Measurements from ENCODE around the gene PLAAT4.

The PLAAT4 gene

DNA sequence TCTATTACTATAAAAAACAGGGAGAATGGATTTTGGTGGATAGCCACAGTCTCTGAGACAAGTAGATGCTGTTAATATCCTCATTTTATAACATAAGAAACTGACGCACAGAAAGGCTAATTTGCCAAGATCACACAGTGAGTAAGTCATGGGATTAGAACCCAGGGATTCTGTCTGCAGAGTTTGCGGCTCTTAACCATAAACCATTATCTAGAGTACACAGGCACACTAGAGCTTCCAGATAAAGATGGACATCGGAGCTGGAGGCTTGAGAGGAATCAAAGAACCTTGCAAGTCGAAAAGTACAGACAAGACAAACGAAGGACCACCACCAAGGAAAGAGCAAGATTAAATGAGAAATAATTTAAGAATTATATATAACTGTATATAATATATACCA is 19.5 kb upstream of the PLAAT4 start:
- Histone ChIP-seq H3K9ac (no peak overlapping the region), H3K36me3 (ENCODE audit: insufficient read depth) (no peaks in the 10 kb centered on the region), H3K4me2 (no peak overlapping the region), H3K27me3 (ENCODE audit: insufficient read depth, low read depth) (no peaks in the 10 kb centered on the region), H3K4me1 (ENCODE audit: low read depth, poor library complexity, severe bottlenecking) (peaks cover 35% of the 10 kb centered on the region), H3K4me3 (IDR thresholded peaks at IDR 0.05; ENCODE audit: insufficient read depth, low read depth, low read length) (no peak overlapping the region), H3K79me2 (ENCODE audit: insufficient read depth, low read depth) (no peaks in the 10 kb centered on the region), H2AFZ (ENCODE audit: low read depth) (no peak overlapping the region), H3K27ac (no peak overlapping the region), H4K20me1 (ENCODE audit: insufficient read depth) (no peaks in the 10 kb centered on the region)
- TF ChIP-seq, protein P1, sequence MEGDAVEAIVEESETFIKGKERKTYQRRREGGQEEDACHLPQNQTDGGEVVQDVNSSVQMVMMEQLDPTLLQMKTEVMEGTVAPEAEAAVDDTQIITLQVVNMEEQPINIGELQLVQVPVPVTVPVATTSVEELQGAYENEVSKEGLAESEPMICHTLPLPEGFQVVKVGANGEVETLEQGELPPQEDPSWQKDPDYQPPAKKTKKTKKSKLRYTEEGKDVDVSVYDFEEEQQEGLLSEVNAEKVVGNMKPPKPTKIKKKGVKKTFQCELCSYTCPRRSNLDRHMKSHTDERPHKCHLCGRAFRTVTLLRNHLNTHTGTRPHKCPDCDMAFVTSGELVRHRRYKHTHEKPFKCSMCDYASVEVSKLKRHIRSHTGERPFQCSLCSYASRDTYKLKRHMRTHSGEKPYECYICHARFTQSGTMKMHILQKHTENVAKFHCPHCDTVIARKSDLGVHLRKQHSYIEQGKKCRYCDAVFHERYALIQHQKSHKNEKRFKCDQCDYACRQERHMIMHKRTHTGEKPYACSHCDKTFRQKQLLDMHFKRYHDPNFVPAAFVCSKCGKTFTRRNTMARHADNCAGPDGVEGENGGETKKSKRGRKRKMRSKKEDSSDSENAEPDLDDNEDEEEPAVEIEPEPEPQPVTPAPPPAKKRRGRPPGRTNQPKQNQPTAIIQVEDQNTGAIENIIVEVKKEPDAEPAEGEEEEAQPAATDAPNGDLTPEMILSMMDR (conservative IDR thresholded peaks at IDR 0.05; ENCODE audit: low read depth, low read length) = no peak

DNA sequence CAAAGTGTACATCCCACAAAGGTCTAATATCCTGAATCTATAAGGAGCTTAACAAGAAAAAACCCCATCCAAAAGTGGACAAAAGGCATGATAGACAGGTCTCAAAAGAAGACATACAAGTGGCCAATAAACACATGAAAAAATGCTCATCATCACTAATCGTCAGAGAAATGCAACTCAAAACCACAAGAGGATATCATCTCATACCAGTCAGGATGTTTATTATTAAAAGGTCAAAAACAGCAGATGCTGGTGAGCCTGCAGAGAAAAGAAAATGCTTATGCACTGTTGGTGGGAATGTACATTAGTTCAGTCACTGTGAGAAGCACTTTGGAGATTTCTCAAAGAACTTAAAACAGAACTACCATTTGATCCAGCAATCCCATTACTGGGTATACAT is 18.1 kb upstream of the PLAAT4 start:
- H2AFZ ChIP-seq (ENCODE audit: low read depth) = no peak overlapping the region

DNA sequence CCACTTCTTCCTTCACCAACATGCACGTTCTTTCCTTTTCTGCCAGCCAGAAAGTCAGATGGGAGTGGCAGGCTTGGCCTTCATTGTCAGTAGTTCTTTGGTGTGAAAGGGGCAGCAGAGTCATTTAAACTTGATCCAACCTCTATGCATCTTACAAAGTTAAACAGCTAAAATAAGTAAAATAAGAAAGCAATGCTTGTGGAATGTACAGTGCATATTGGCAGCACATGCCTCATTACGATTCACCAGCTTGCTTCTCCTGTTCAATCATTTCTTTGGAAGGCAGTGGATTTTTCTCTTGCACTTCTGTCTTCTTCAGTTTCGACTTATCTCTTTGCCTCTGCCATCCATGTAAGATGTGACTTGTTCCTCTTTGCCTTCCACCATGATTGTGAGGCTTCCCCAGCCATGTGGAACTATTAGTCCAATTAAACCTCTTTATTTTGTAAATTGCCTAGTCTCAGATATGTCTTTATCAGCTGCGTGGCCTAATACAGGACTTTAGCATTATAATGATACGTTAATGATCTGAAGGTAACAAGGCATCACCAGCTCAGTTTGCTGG is 15.9 kb upstream of the PLAAT4 start:
- Histone ChIP-seq H3K27me3 (ENCODE audit: insufficient read depth, low read depth) (no peaks in the 10 kb centered on the region), H3K4me3 (IDR thresholded peaks at IDR 0.05; ENCODE audit: insufficient read depth, low read depth, low read length) (no peak overlapping the region), H4K20me1 (ENCODE audit: insufficient read depth) (no peaks in the 10 kb centered on the region), H3K36me3 (ENCODE audit: insufficient read depth) (no peaks in the 10 kb centered on the region), H3K4me1 (ENCODE audit: low read depth, poor library complexity, severe bottlenecking) (peaks cover 37% of the 10 kb centered on the region), H3K79me2 (ENCODE audit: insufficient read depth, low read depth) (no peaks in the 10 kb centered on the region), H2AFZ (ENCODE audit: low read depth) (no peak overlapping the region), H3K4me2 (no peak overlapping the region), H3K9ac (no peak overlapping the region), H3K27ac (no peak overlapping the region)
- TF ChIP-seq, protein P1 (conservative IDR thresholded peaks at IDR 0.05; ENCODE audit: low read depth, low read length) = no peak

More for the DNA sequence above, 18.1 kb upstream of the PLAAT4 start:
- TF ChIP-seq, protein P1 (conservative IDR thresholded peaks at IDR 0.05; ENCODE audit: low read depth, low read length) = no peak
- peak overlapping the region; percentile 33; the same call in 1 of the 2 replicates for H3K27ac ChIP-seq
- peak overlapping the region; percentile 14 for H3K4me2 ChIP-seq
- no peaks in the 10 kb centered on the region for H3K79me2 ChIP-seq (ENCODE audit: insufficient read depth, low read depth)
- no peak overlapping the region for H3K4me3 ChIP-seq (IDR thresholded peaks at IDR 0.05; ENCODE audit: insufficient read depth, low read depth, low read length)
- H3K27me3 ChIP-seq (ENCODE audit: insufficient read depth, low read depth) = no peaks in the 10 kb centered on the region
- H4K20me1 ChIP-seq (ENCODE audit: insufficient read depth) = no peaks in the 10 kb centered on the region
- H3K9ac ChIP-seq = no peak overlapping the region
- H3K4me1 ChIP-seq (ENCODE audit: low read depth, poor library complexity, severe bottlenecking) = peaks cover 37% of the 10 kb centered on the region
- no peaks in the 10 kb centered on the region for H3K36me3 ChIP-seq (ENCODE audit: insufficient read depth)

DNA sequence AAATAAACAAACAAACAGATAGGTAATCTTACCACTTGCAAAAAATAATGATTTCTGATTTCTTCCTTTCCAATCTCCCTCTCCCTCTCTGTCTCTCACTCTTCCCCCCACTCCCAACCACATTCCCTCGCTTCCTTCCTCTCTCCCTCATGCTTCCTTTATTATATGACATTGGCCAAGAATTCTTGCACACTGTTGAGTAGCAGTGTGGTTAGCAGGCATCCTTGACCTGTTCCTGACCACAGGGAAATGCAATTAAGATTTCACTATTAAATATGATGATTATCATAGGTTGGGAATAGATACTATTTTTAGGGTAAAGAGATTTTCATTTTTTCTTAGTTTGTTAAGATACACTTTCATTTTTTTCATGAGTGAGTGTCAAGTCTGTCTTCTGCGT is 14.7 kb upstream of the PLAAT4 start:
- Histone ChIP-seq H3K9ac (no peak overlapping the region), H2AFZ (ENCODE audit: low read depth) (no peak overlapping the region)

More for the DNA sequence above, 14.7 kb upstream of the PLAAT4 start:
- no peak overlapping the region for H3K4me2 ChIP-seq
- H3K27me3 ChIP-seq (ENCODE audit: insufficient read depth, low read depth) = no peaks in the 10 kb centered on the region
- H4K20me1 ChIP-seq (ENCODE audit: insufficient read depth) = no peaks in the 10 kb centered on the region
- H3K27ac ChIP-seq = no peak overlapping the region
- peaks cover 37% of the 10 kb centered on the region for H3K4me1 ChIP-seq (ENCODE audit: low read depth, poor library complexity, severe bottlenecking)
- H3K4me3 ChIP-seq (IDR thresholded peaks at IDR 0.05; ENCODE audit: insufficient read depth, low read depth, low read length) = no peak overlapping the region
- TF ChIP-seq, protein P1 (conservative IDR thresholded peaks at IDR 0.05; ENCODE audit: low read depth, low read length) = no peak
- H3K36me3 ChIP-seq (ENCODE audit: insufficient read depth) = no peaks in the 10 kb centered on the region
- no peaks in the 10 kb centered on the region for H3K79me2 ChIP-seq (ENCODE audit: insufficient read depth, low read depth)

Data from KMS-11 (cell line).